Fibroblast of the aortic adventitia (primary cell): Measurements from ENCODE around the gene IP6K2. TPM values are rescaled to one million over a fixed set of nuclear protein-coding genes. Genes with fewer than 3 reads are reported as not detected.
A peak's percentile ranks its signal among the peaks of the same experiment; 100 is the strongest.

Experiments
- DNase-seq: peaks from one replicate; pipeline ENCODE4 v3.0.0-alpha.2; 2010; ENCODE audit warnings: low read depth
- H3K4me3 ChIP-seq: 2 replicates; pipeline ENCODE4 v1.5.1; 2011; ENCODE audit warnings: low read depth, mild to moderate bottlenecking, control low read depth, low read length, moderate library complexity
- CTCF ChIP-seq: IDR thresholded peaks from 2 replicates; pipeline ENCODE4 v1.5.1; 2011; ENCODE audit warnings: mild to moderate bottlenecking, low read length, control low read depth, inconsistent platforms; ENCODE audit not compliant: insufficient read depth
- total RNA-seq: library from RNA; depleted of rRNA; stranded (reverse); fragments of >200 nt; gene quantifications from 2 replicates; pipeline ENCODE4 v1.2.3, GENCODE V29; 2012; ENCODE audit warnings: low replicate concordance

Gene IP6K2
- total RNA-seq, 1 donor, result 35.7 TPM

- DNase-seq, result no peak
- no peak overlapping the region for H3K4me3 ChIP-seq
- no peak for TF ChIP-seq CTCF
Observed at GRCh38 chr3:48688032-48688736, 28.8 kb downstream of the IP6K2 start.

- DNase-seq, result no peak
- no peak for TF ChIP-seq CTCF
- no peak overlapping the region for H3K4me3 ChIP-seq
Observed at GRCh38 chr3:48687220-48687678, 29.8 kb downstream of the IP6K2 start.

- TF ChIP-seq CTCF, result no peak
- H3K4me3 ChIP-seq, result no peak overlapping the region
- DNase-seq, result no peak
Observed at GRCh38 chr3:48686538-48687219, 30.3 kb downstream of the IP6K2 start.

- H3K4me3 ChIP-seq, result peak within 1 kb of the TSS; percentile 98
- TF ChIP-seq CTCF, result peak; percentile 80
- peak; percentile 70 for DNase-seq
Observed at GRCh38 chr3:48685603-48686511, 31.2 kb downstream of the IP6K2 start, which contains the start of gene NCKIPSD. Gene NCKIPSD (minus strand): TSS chr3:48685915. CDS start chr3:48685807, 108 bp downstream.

- DNase-seq, result no peak
- peak; percentile 33 for TF ChIP-seq CTCF
Observed at GRCh38 chr3:48685293-48685602, 31.8 kb downstream of the IP6K2 start.

GRCh38 chr3:48684480-48685143 lies 32.4 kb downstream of the IP6K2 start:
- TF ChIP-seq CTCF, result no peak
- peak overlapping the region; percentile 98 for H3K4me3 ChIP-seq
- peak; percentile 27 for DNase-seq

More at GRCh38 chr3:48685293-48685602, 31.8 kb downstream of the IP6K2 start:
- peak overlapping the region; percentile 98 for H3K4me3 ChIP-seq
